Measurements from ENCODE around the gene ARHGAP15. TPM values are rescaled to one million over a fixed set of nuclear protein-coding genes. Genes with fewer than 3 reads are reported as not detected.
A peak's percentile ranks its signal among the peaks of the same experiment; 100 is the strongest.

ARHGAP15 gene
- total and polyA plus RNA-seq, 2 donors from 2014 or later, result 5.7 to 23.1 TPM

DNA sequence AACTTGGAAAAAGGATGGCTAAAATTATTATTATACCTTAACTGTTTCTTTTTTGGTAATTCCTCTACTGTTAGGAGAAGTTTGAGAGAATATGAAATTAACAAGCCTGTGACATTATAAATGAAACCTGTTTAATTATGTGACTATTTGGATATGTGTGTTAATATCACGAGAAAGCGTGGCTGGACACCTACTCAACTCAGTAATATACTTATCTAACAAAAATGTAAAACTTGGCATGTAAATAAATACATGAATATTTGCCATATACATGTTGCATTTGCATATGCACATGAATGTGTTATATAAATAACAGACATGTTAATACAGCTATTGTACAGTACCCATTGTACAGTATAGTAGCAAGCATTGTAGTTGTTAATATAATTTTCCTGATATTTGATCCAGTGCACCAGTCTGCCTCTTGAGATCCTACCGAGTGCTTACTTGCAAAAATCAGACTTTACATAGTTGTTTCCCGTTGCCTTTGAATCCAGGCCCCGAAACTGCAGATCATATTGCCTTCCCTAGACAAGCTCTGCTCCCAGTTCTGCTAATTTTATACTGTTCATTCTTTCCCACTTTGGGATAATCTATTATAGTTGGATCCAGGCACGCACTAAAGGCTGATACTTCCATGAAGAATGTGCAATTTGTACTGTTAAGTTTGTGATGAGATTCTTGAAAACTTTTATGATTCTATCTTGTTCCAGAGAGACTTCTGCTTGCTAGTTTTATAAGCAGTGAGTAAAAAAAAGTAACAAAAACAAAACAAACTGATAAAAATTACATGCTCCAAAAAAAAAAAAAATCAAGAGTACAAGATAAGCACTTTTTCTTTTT is 395.6 kb downstream of the ARHGAP15 start:
- no peak for FAIRE-seq
- TF ChIP-seq, protein P1, sequence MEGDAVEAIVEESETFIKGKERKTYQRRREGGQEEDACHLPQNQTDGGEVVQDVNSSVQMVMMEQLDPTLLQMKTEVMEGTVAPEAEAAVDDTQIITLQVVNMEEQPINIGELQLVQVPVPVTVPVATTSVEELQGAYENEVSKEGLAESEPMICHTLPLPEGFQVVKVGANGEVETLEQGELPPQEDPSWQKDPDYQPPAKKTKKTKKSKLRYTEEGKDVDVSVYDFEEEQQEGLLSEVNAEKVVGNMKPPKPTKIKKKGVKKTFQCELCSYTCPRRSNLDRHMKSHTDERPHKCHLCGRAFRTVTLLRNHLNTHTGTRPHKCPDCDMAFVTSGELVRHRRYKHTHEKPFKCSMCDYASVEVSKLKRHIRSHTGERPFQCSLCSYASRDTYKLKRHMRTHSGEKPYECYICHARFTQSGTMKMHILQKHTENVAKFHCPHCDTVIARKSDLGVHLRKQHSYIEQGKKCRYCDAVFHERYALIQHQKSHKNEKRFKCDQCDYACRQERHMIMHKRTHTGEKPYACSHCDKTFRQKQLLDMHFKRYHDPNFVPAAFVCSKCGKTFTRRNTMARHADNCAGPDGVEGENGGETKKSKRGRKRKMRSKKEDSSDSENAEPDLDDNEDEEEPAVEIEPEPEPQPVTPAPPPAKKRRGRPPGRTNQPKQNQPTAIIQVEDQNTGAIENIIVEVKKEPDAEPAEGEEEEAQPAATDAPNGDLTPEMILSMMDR (IDR thresholded peaks at IDR 0.05; ENCODE audit: borderline replicate concordance, extremely low read depth, insufficient read depth), result no peak
- Histone ChIP-seq H3K4me1 (ENCODE audit: control insufficient read depth in 2 of 3, insufficient read depth in 2 of 3, low read depth in 1 of 3, low read length in 3 of 3) (peaks cover 0 to 5% (median 0%) of the 10 kb centered on the region in 3 donors), H3K9me3 (ENCODE audit: control insufficient read depth in 2 of 3, insufficient read depth in 1 of 3, low read length in 3 of 3) (no peaks in the 10 kb centered on the region), H3K27me3 (ENCODE audit: control insufficient read depth, insufficient read depth, low read length) (no peaks in the 10 kb centered on the region), H3K27ac (ENCODE audit: low read depth in 2 of 2, low read length in 2 of 2) (peak overlapping the region in 1 of 2 donors; percentile 20), H3K9ac (ENCODE audit: low read length in 3 of 3) (no peak overlapping the region), H3K4me3 (ENCODE audit: low read length in 3 of 3) (no peak overlapping the region), H3K36me3 (ENCODE audit: control insufficient read depth in 2 of 3, insufficient read depth in 3 of 3, low read length in 3 of 3) (no peaks in the 10 kb centered on the region)
- peak in 2 of 5 donors; percentile 38 to 69 for DNase-seq
- intact Hi-C loops (cut with DNase I), result no loop called here

DNA sequence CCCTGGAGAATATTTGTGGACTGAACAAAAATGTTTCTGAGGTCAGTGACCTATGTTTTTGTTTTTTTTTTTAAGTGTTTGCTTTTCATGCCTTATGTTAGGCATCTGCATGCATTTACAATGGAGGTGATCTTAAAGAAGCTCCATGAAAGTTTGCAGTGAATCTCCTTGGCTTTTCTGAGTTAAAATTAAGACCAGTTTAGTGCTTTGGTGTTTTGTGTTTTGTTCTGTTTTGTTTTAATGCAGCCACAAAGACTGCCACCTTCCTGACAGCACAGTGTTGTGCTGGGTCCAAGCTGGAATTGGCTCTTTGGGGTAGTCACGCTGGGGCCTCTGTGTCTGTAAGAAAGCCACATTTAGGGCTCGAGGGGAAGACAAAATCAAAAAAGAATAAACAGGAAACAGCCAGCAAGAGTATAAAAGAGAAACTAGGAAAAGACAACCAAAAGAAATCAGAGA is 396.2 kb downstream of the ARHGAP15 start:
- Histone ChIP-seq H3K4me1 (ENCODE audit: control insufficient read depth in 2 of 3, insufficient read depth in 2 of 3, low read depth in 1 of 3, low read length in 3 of 3) (peaks cover 0 to 5% (median 0%) of the 10 kb centered on the region in 3 donors), H3K9me3 (ENCODE audit: control insufficient read depth in 2 of 3, insufficient read depth in 1 of 3, low read length in 3 of 3) (no peaks in the 10 kb centered on the region), H3K9ac (ENCODE audit: low read length in 3 of 3) (no peak overlapping the region), H3K27ac (ENCODE audit: low read depth in 2 of 2, low read length in 2 of 2) (no peak overlapping the region), H3K27me3 (ENCODE audit: control insufficient read depth, insufficient read depth, low read length) (no peaks in the 10 kb centered on the region), H3K36me3 (ENCODE audit: control insufficient read depth in 2 of 3, insufficient read depth in 3 of 3, low read length in 3 of 3) (no peaks in the 10 kb centered on the region), H3K4me3 (ENCODE audit: low read length in 3 of 3) (no peak overlapping the region)
- intact Hi-C loops (cut with DNase I), result no loop called here
- FAIRE-seq (no peak), DNase-seq (peak in 1 of 5 donors; percentile 58)
- TF ChIP-seq, protein P1 (IDR thresholded peaks at IDR 0.05; ENCODE audit: borderline replicate concordance, extremely low read depth, insufficient read depth), result no peak

DNA sequence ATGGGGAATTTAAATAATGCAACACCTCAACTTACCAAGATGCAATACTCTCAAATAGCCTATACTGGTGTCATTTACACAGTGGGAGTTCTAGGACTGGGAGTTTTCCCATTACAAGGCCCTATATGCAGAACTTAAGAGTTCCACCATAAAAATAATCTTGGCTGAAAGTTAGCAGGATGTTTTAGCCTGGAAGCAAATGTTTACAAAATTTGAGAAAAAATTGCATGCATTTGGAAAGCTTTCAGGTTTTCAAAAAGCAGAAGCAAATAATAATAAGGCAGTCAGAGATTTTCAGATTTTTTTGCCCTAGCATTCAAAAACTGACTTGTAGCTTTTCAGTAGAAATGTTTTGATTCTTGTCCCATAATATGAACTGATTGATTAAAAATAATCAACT is 397.3 kb downstream of the ARHGAP15 start:
- no peak for DNase-seq

More for the DNA sequence above, 397.3 kb downstream of the ARHGAP15 start:
- TF ChIP-seq, protein P1 (IDR thresholded peaks at IDR 0.05; ENCODE audit: borderline replicate concordance, extremely low read depth, insufficient read depth), result no peak
- Histone ChIP-seq H3K4me3 (ENCODE audit: low read length in 3 of 3) (no peak overlapping the region), H3K36me3 (ENCODE audit: control insufficient read depth in 2 of 3, insufficient read depth in 3 of 3, low read length in 3 of 3) (no peaks in the 10 kb centered on the region), H3K9me3 (ENCODE audit: control insufficient read depth in 2 of 3, insufficient read depth in 1 of 3, low read length in 3 of 3) (no peaks in the 10 kb centered on the region), H3K27ac (ENCODE audit: low read depth in 2 of 2, low read length in 2 of 2) (no peak overlapping the region), H3K27me3 (ENCODE audit: control insufficient read depth, insufficient read depth, low read length) (no peaks in the 10 kb centered on the region), H3K9ac (ENCODE audit: low read length in 3 of 3) (no peak overlapping the region), H3K4me1 (ENCODE audit: control insufficient read depth in 2 of 3, insufficient read depth in 2 of 3, low read depth in 1 of 3, low read length in 3 of 3) (peaks cover 0 to 5% (median 0%) of the 10 kb centered on the region in 3 donors)
- intact Hi-C loops (cut with DNase I), result no loop called here
- no peak for FAIRE-seq

Data from kidney (tissue), 14 donors.